Ovary (tissue), 9 donors: ENCODE measurements around the gene ATP6V0A4. TPM values are rescaled to one million over a fixed set of nuclear protein-coding genes. Genes with fewer than 3 reads are reported as not detected.

ENCODE experiments used
- DNase-seq, 5 donors: peaks; one replicate each; pipeline ENCODE4 v3.0.0-alpha.2; 2019 to 2020
- H3K27ac ChIP-seq, 2 donors: fragments of 200-600 bp; one replicate each; pipeline versions ENCODE4 v1.5.1 to v1.8.0; 2019 to 2022
- H3K27me3 ChIP-seq: fragments of 200-600 bp; one replicate; pipeline ENCODE4 v1.8.0; 2022
- H3K36me3 ChIP-seq: fragments of 200-600 bp; sonication (generic); one replicate; pipeline ENCODE4 v1.5.1; 2019
- H3K4me1 ChIP-seq: one replicate; pipeline ENCODE4 v1.8.1; 2013; ENCODE audit warnings: mild to moderate bottlenecking, moderate library complexity; ENCODE audit not compliant: insufficient read depth
- H3K4me3 ChIP-seq: fragments of 200-600 bp; sonication (generic); one replicate; pipeline ENCODE4 v1.5.1; 2017
- H3K9me3 ChIP-seq, 2 donors: fragments of 200-600 bp in 1 of 2; sonication (generic) in 1 of 2; one replicate each; pipeline versions ENCODE4 v1.5.1 to v1.8.1; 2013 to 2019; ENCODE audit warnings: mild to moderate bottlenecking in 1 of 2, moderate library complexity in 1 of 2
- CTCF ChIP-seq, 3 donors: fragments of 450-650 bp in 2 of 3; fragments of 200-600 bp in 1 of 3; IDR thresholded peaks; one replicate each; pipeline versions ENCODE4 v1.5.1 to v1.8.0; 2016 to 2022; ENCODE audit warnings: antibody characterized with exemption in 3 of 3, mild to moderate bottlenecking in 1 of 3
- EP300 ChIP-seq: sonication (generic); formaldehyde crosslinking; IDR thresholded peaks from one replicate; pipeline ENCODE4 v1.6.1; 2017; ENCODE audit warnings: antibody characterized with exemption
- POLR2A ChIP-seq: fragments of 450-650 bp; IDR thresholded peaks from one replicate; pipeline ENCODE4 v1.6.1; 2017; ENCODE audit warnings: antibody characterized with exemption, mild to moderate bottlenecking, moderate library complexity
- WGBS, 3 donors: extraction: QIAGEN DNeasy Blood & Tissue Kit in 1 of 3; methylation state at CpG; one replicate each; pipeline versions ENCODE4 v1.1.5 to v1.1.7; 2013 to 2017; 5-methylcytosine and 5-hydroxymethylcytosine counted together
- intact Hi-C, 4 donors: fragments of 100-400 bp; cut with DNase I; formaldehyde crosslinking; loops; one replicate each; pipeline versions ENCODE4 v1.11.0 to v1.15.1; 2022 to 2023
- polyA plus RNA-seq, 2 donors: library from polyadenylated mRNA; stranded (reverse); fragments of 200-250 nt in 1 of 2; fragments of 350-450 nt in 1 of 2; fragmentation: Illumina TruSeq in 1 of 2; extraction: RNeasy Lipid Tissue Mini Kit (QIAGEN cat#74804) in 1 of 2; gene quantifications; one replicate each; pipeline ENCODE4 v1.2.3, GENCODE V29; 2013 to 2014
- total RNA-seq, 7 donors: library from RNA; depleted of rRNA in 2 of 7; stranded (reverse); fragments of >200 nt in 2 of 7; fragmentation: NEBNext Ultra II Directional in 3 of 7; extraction: Animal tissue kit (Norgen Biotek cat#: 25700) in 3 of 7; gene quantifications; one replicate each; pipeline versions ENCODE4 v1.1.0 to v1.2.4, GENCODE V29; 2016 to 2023
- donor health status: DM: no; HTN: no; CAD: no; lungs with moderate emphysema.
- donor health status: DM: no; HTN: no; CAD: no.
- donor health status: Bipolar disorder and iron deficiency.
- donor health status: DM: yes; HTN: yes; CAD: no.
- donor health status: DM: no; HTN: no; CAD: no.
- donor health status: DM: yes; HTN: yes; CAD: no.

Gene ATP6V0A4
- total and polyA plus RNA-seq, 9 donors = 1.7 TPM; not detected in 8

- WGBS, 3 donors = 70 to 76% (median 73%) methylated on average over 6 of the region's 6 CpGs
- H3K27ac ChIP-seq = peak overlapping the region in 1 of 2 donors; percentile 78
- peaks cover 7% of the 10 kb centered on the region for H3K4me1 ChIP-seq
- H3K27me3 ChIP-seq = no peaks in the 10 kb centered on the region
- TF ChIP-seq EP300 = no peak
- H3K9me3 ChIP-seq = no peaks in the 10 kb centered on the region
- no peak for DNase-seq
- H3K4me3 ChIP-seq = no peak overlapping the region
- H3K36me3 ChIP-seq = no peaks in the 10 kb centered on the region
- intact Hi-C loops = no loop called here
Measured at GRCh38 chr7:138662991-138663320, 135.0 kb downstream of the ATP6V0A4 start.

- peak overlapping the region in 1 of 2 donors; percentile 78 for H3K27ac ChIP-seq
- intact Hi-C loops = no loop called here
- H3K4me3 ChIP-seq = no peak overlapping the region
- H3K4me1 ChIP-seq = peaks cover 7% of the 10 kb centered on the region
- H3K27me3 ChIP-seq = no peaks in the 10 kb centered on the region
- H3K9me3 ChIP-seq = no peaks in the 10 kb centered on the region
- DNase-seq = no peak
- TF ChIP-seq POLR2A = no peak
- TF ChIP-seq CTCF (IDR thresholded peaks at IDR 0.05) = no peak
- TF ChIP-seq EP300 = no peak
- no peaks in the 10 kb centered on the region for H3K36me3 ChIP-seq
- 91 to 93% (median 91%) methylated on average over 5 of the region's 5 CpGs for WGBS, 3 donors
Measured at GRCh38 chr7:138662076-138662990, 135.7 kb downstream of the ATP6V0A4 start.

- no peaks in the 10 kb centered on the region for H3K36me3 ChIP-seq
- no peak overlapping the region for H3K27ac ChIP-seq
- WGBS, 3 donors = 81 to 86% (median 83%) methylated on average over 9 of the region's 9 CpGs
- H3K9me3 ChIP-seq = no peaks in the 10 kb centered on the region
- H3K27me3 ChIP-seq = no peaks in the 10 kb centered on the region
- TF ChIP-seq EP300 (no peak), CTCF (IDR thresholded peaks at IDR 0.05) (no peak), POLR2A (no peak)
- H3K4me3 ChIP-seq = no peak overlapping the region
- DNase-seq = no peak
- H3K4me1 ChIP-seq = peaks cover 7% of the 10 kb centered on the region
- intact Hi-C loops = no loop called here
Measured at GRCh38 chr7:138661069-138661635, 136.8 kb downstream of the ATP6V0A4 start.

- H3K36me3 ChIP-seq = no peaks in the 10 kb centered on the region
- no peak for TF ChIP-seq CTCF (IDR thresholded peaks at IDR 0.05)
- TF ChIP-seq POLR2A = no peak
- no peak for TF ChIP-seq EP300
- intact Hi-C loops = no loop called here
- no peaks in the 10 kb centered on the region for H3K27me3 ChIP-seq
- no peak overlapping the region for H3K4me3 ChIP-seq
- WGBS, 3 donors = 91 to 95% (median 92%) methylated on average over 4 of the region's 4 CpGs
- no peak overlapping the region for H3K27ac ChIP-seq
- H3K4me1 ChIP-seq = no peaks in the 10 kb centered on the region
- no peaks in the 10 kb centered on the region for H3K9me3 ChIP-seq
- no peak for DNase-seq
Measured at GRCh38 chr7:138658889-138659288, 139.1 kb downstream of the ATP6V0A4 start.

- DNase-seq = no peak
- intact Hi-C loops = no loop called here
- Histone ChIP-seq H3K36me3 (no peaks in the 10 kb centered on the region), H3K9me3 (no peaks in the 10 kb centered on the region), H3K27me3 (no peaks in the 10 kb centered on the region), H3K4me1 (no peaks in the 10 kb centered on the region), H3K4me3 (no peak overlapping the region), H3K27ac (no peak overlapping the region)
- TF ChIP-seq POLR2A = no peak
- TF ChIP-seq EP300 = no peak
- TF ChIP-seq CTCF (IDR thresholded peaks at IDR 0.05) = no peak
- 82 to 95% (median 91%) methylated on average over 4 of the region's 4 CpGs for WGBS, 3 donors
Measured at GRCh38 chr7:138657854-138658386, 140.1 kb downstream of the ATP6V0A4 start.
